NCI-H345 treated with DMSO at 0.1 percent for 48 hours (cell line): ENCODE measurements around the gene SLC5A5.

Experiments used
- DNase-seq: peaks from one replicate; lab custom pipeline; 2025; ENCODE audit not compliant: unreplicated experiment; lab: John Stamatoyannopoulos, UW

SLC5A5 gene

GRCh38 chr19:17871878-17872250 is at the start of gene SLC5A5:
SLC5A5 (plus strand) TSS chr19:17871945; CDS start chr19:17872320, 375 bp downstream.
- DNase-seq, result no peak

- DNase-seq, result no peak
Observed at GRCh38 chr19:17824339-17824738, 47.4 kb upstream of the SLC5A5 start.

DNA sequence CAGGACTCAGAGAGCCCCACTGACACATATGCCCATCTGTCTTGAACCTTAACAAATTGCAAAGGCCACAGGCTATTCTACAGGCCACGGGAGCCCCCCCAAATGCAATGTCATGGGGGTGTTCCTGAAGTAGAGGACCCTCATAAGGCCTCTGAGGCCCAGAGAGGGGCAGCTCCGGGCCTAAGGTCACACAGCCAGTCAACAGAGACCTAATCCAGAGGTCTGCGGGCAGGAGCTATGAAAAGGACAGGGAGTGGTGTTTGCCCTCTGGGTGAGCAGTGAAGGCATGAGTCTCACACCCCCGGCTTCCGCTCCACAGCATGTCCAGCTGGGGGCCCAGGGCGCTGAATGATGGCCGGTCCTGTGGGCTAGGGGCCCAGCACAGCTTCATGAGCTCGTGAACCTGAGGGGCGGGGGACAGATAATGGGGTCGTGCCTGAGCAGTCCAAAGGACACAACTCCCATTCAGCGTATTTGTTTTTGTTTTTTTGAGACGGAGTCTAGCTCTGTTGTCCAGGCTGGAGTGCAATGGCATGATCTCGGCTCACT is 45.2 kb upstream of the SLC5A5 start:
- DNase-seq, result no peak

DNA sequence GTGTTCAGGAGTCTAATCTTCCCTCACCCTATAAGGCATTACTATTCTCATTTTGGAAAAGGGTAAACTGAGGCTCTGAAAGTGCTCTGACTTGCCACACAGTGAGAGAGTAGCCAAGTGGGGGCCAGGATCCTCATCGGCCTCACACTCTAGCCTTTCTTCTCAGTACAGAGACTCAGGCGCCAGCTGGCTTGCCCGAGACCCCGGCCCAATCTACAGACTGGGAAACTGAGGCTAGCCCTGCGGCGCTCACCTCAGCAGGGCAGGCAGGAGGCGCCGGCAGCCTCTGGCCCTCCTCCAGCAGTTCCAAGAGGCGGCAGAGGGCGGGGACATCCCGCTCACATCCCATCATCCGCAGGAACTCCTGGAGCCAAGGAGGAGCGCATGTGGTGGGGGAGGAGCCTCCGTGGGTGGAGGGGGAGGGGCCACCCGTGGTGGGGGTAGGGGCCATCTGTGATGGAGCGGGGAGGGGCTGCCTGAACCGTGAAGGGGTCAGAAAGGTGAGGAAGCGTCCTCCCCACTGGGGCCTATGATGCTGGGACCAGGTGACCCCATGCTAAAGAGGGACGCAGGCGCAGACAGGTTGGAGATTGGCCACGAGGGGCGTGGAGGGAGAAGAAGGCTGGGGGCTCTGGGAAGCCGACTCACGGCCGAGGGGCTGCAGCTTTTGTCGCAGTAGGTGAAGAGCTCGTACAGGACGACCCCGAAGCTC is 41.7 kb upstream of the SLC5A5 start:
- DNase-seq, result peak; percentile 24

- peak; percentile 18 for DNase-seq
Observed at GRCh38 chr19:17830567-17831418, 41.0 kb upstream of the SLC5A5 start.

- DNase-seq, result no peak
Observed at GRCh38 chr19:17831419-17831888, 40.3 kb upstream of the SLC5A5 start.

GRCh38 chr19:17832443-17833208 is 39.1 kb upstream of the SLC5A5 start:
- no peak for DNase-seq

GRCh38 chr19:17834350-17835181 is 37.2 kb upstream of the SLC5A5 start:
- no peak for DNase-seq

- DNase-seq, result no peak
Observed at GRCh38 chr19:17835182-17836006, 36.4 kb upstream of the SLC5A5 start.

GRCh38 chr19:17836530-17836929 is 35.2 kb upstream of the SLC5A5 start:
- no peak for DNase-seq

DNA sequence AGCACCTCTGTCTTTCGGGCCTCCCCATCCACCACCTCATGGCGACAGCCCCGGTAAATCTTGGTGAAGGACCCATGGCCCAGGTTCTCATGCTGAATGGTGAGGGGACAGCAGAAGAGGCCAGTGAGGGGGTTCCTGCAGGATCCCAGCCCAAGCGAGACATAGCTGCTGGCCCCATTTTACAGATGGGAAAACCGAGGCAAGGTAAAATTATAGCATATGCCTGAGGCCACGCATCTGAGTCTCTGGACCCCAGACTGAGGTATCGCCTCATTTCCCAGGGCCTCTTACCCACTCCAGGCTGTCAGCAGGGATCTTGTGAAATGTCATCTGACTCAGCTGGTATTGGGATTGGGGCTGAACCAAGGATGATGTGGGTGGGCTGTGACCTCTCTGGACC is 33.8 kb upstream of the SLC5A5 start:
- no peak for DNase-seq

GRCh38 chr19:17840019-17840418 is 31.7 kb upstream of the SLC5A5 start:
- DNase-seq, result no peak

- no peak for DNase-seq
Observed at GRCh38 chr19:17841371-17841809, 30.4 kb upstream of the SLC5A5 start.

GRCh38 chr19:17841810-17842662 is 29.7 kb upstream of the SLC5A5 start:
- peak; percentile 79 for DNase-seq

- no peak for DNase-seq
Observed at GRCh38 chr19:17842663-17843291, 29.0 kb upstream of the SLC5A5 start.

DNA sequence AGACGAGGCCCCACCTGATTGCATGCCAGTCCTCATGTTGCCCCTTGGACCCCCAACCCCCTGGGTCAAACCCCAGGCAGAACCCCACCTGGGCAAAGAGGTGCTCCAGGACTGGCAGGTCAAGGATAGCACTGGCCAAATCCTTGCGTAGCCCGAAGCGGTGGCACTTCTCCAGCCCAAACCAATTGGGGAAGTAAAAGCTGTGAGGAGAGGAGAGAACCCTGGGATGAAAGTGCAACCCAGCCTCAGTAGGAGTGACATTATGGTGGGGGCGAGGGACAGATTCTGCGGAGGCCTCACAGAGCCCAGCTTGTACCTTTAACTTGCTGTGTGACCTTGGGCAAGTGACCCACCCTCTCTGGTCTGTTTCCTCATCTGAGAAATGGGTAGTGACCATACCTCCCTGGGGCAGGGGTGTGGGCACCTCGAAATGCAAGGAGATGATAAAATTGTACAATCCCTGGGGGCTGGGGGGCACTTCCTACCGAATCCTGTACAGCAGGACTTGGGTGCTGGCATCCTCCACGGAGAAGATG is 28.4 kb upstream of the SLC5A5 start:
- DNase-seq, result no peak

GRCh38 chr19:17843908-17844490 is 27.7 kb upstream of the SLC5A5 start:
- no peak for DNase-seq
